Nucleus accumbens (tissue), 56 donors: ENCODE measurements around the gene MRPL39.

ENCODE experiments used
- DNase-seq, 56 donors: peaks; one replicate each; lab custom pipeline; 2025; lab: John Stamatoyannopoulos, UW

Gene MRPL39

GRCh38 chr21:25619198-25619597, 11.9 kb upstream of the MRPL39 start:
- DNase-seq: no peak

- no peak for DNase-seq
These were observed 8.6 kb upstream of the MRPL39 start for GRCh38 chr21:25615880-25616279.

- DNase-seq: no peak
These were observed 7.2 kb upstream of the MRPL39 start for GRCh38 chr21:25614441-25614840.

GRCh38 chr21:25608044-25608737, 910 bp upstream of the MRPL39 start:
- DNase-seq: peak in 53 of 56 donors; percentile 3 to 87 (median 52)

GRCh38 chr21:25589887-25590286, 17.4 kb downstream of the MRPL39 start:
- no peak for DNase-seq

- no peak for DNase-seq
These were observed 20.5 kb downstream of the MRPL39 start for GRCh38 chr21:25586791-25587190.

GRCh38 chr21:25586326-25586725, 21.0 kb downstream of the MRPL39 start:
- DNase-seq: no peak

- DNase-seq: no peak
These were observed 22.2 kb downstream of the MRPL39 start for GRCh38 chr21:25584833-25585676.

GRCh38 chr21:25583370-25584130, 23.7 kb downstream of the MRPL39 start:
- no peak for DNase-seq

- DNase-seq: no peak
These were observed 24.4 kb downstream of the MRPL39 start for GRCh38 chr21:25582888-25583287.

GRCh38 chr21:25582164-25582790, 25.0 kb downstream of the MRPL39 start:
- DNase-seq: no peak

- no peak for DNase-seq
These were observed 25.7 kb downstream of the MRPL39 start for GRCh38 chr21:25581582-25581981.

GRCh38 chr21:25580912-25581260, 26.4 kb downstream of the MRPL39 start:
- no peak for DNase-seq

GRCh38 chr21:25579226-25580013, 27.9 kb downstream of the MRPL39 start:
- DNase-seq: no peak

- DNase-seq: no peak
These were observed 29.0 kb downstream of the MRPL39 start for GRCh38 chr21:25578056-25578961.

- DNase-seq: no peak
These were observed 29.7 kb downstream of the MRPL39 start for GRCh38 chr21:25577424-25578055.

- DNase-seq: peak in 23 of 56 donors; percentile 1 to 74 (median 21)
These were observed 33.7 kb downstream of the MRPL39 start for GRCh38 chr21:25573409-25574206.
